ENCODE data around the gene ACAD10.

DNA sequence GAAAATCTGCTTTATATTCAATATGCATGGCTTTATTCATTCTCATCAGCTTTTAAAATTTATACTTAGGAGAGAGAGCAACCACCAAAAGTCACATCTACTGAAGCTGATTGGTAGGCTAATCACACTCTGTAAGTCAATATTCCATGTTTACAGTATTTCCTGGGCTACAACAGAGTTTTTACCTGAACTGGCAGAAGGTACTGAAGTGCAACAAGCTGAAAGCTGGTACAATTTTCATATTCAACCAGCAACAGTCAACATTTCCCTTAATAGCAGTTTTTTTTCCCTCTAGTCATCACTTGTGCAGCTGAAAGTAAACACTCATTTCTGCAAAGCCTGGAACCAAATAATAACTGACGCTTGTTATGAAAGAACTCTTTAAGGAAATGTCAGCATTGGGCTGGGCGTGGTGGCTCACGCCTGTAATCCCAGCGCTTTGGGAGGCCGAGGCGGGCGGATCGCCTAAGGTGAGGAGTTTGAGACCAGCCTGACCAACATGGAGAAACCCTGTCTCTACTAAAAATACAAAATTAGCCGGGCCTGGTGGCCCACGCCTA, 13.0 kb upstream of the ACAD10 start:
- TF ChIP-seq, protein P1, sequence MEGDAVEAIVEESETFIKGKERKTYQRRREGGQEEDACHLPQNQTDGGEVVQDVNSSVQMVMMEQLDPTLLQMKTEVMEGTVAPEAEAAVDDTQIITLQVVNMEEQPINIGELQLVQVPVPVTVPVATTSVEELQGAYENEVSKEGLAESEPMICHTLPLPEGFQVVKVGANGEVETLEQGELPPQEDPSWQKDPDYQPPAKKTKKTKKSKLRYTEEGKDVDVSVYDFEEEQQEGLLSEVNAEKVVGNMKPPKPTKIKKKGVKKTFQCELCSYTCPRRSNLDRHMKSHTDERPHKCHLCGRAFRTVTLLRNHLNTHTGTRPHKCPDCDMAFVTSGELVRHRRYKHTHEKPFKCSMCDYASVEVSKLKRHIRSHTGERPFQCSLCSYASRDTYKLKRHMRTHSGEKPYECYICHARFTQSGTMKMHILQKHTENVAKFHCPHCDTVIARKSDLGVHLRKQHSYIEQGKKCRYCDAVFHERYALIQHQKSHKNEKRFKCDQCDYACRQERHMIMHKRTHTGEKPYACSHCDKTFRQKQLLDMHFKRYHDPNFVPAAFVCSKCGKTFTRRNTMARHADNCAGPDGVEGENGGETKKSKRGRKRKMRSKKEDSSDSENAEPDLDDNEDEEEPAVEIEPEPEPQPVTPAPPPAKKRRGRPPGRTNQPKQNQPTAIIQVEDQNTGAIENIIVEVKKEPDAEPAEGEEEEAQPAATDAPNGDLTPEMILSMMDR (IDR thresholded peaks at IDR 0.05) = no peak
- no peak for TF ChIP-seq POLR2A (IDR thresholded peaks at IDR 0.05)
- TF ChIP-seq EP300 (IDR thresholded peaks at IDR 0.05) = no peak
